ENCODE measurements around the gene NBPF3.
"Not testable (repeated sequence)": the region's sequence is repeated elsewhere in the genome, so short reads cannot be mapped to it uniquely, and the experiment has no call there.

The NBPF3 gene

GRCh38 chr1:21438646-21439312 is 1.2 kb upstream of the NBPF3 start:
- DNase-seq = not testable (repeated sequence)

DNA sequence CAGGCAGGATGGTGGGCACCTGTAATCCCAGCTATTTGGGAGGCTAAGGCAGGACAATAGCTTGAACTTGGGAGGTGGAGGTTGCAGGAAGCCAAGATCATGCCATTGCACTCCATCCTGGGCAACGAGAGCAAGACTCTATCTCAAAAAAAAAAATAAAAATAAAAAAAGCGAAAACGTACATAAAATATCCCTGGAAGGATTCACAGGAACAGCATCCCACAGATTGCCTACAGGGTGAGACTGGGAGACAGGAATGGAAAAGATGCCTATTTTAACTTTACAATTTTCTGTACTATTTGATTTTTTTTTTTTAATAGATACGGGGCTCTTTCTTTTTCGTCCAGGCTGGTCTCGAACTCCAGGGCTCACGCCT is 604 bp upstream of the NBPF3 start:
- no peak for DNase-seq

GRCh38 chr1:21440630-21441125 is 741 bp downstream of the NBPF3 start:
- peak in 3 of 6 experiments; percentile 13 to 19 (median 13) for DNase-seq

DNA sequence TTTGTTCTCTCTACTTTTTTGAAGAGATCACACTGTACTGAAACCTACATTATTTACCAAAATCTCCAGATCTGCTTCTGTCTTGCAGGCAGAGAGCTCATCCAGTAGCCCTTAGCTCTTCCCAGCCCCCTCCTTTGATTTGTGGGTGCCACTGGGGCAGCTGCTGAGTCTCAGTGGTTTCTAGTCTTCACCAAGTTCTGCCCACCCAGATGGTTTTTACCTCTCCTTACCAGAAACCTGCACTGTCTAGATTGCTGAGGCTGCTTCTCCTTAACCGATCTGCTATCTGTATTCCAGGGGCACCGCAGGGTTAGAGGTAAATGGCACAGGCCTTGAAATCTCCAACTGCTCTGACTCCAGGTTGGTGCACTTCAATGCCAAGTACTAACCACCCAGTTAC is 6.7 kb downstream of the NBPF3 start:
- not testable (repeated sequence) for DNase-seq

DNA sequence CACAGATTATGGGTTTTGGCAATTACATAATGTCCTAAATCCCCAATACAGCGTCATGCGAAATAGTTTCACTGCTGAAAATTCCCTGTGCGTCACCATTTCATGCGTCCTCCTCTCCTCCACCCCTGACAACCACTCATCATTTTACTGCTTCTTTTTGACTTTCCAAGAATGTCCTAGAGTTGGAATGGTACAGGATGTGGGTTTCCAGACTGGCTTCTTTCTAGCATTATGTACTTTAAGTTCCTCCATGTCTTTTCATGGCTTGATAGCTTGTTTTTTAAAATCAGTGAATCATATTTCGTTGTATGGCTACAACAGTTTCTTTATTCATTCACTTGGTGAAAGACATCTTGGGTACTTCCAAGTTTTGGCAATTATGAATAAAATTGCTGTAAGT is 7.4 kb downstream of the NBPF3 start:
- no peak for DNase-seq

GRCh38 chr1:21449906-21450305 is 10.0 kb downstream of the NBPF3 start:
- DNase-seq = no peak

GRCh38 chr1:21451212-21451611 is 11.3 kb downstream of the NBPF3 start:
- no peak for DNase-seq

GRCh38 chr1:21451981-21452411 is 12.1 kb downstream of the NBPF3 start:
- DNase-seq = no peak

GRCh38 chr1:21453964-21454614 is 14.2 kb downstream of the NBPF3 start:
- not testable (repeated sequence) for DNase-seq

- not testable (repeated sequence) for DNase-seq
Observed at GRCh38 chr1:21454904-21455303, 15.0 kb downstream of the NBPF3 start.

GRCh38 chr1:21457654-21458053 is 17.7 kb downstream of the NBPF3 start:
- DNase-seq = no peak

DNA sequence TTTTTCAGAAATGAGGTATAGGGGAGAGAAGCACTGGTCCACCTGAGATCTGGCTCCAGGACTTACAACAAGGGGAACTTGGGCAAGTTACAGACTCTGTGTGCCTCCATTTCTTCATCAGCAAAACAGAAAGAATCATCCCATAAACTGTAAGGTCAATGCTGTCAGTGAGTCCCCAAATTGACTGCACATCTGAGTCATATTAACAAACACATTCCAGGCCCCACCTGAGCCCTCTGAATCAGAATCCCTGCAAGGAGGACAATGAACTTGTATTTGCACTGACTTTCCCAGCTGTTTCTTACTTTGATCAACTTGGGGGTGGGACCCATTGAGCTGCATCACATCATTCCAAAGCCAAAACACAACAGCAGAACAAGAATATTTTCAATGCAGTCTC is 25.2 kb downstream of the NBPF3 start:
- not testable (repeated sequence) for DNase-seq

- not testable (repeated sequence) for DNase-seq
Observed at GRCh38 chr1:21467946-21468345, 28.0 kb downstream of the NBPF3 start.

DNA sequence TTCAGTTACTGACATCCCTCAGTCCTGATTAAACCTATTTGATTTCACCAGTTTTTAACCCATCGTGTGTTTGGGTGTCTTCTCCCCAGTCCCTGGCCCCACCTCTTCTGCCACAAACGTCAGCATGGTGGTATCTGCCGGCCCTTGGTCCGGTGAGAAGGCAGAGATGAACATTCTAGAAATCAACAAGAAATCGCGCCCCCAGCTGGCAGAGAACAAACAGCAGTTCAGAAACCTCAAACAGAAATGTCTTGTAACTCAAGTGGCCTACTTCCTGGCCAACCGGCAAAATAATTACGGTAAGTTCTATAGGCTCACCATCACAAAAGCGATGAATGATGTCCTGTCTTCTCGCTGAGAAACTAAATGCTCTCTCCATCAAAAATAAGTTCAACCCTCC is 28.7 kb downstream of the NBPF3 start:
- no peak for DNase-seq

DNA sequence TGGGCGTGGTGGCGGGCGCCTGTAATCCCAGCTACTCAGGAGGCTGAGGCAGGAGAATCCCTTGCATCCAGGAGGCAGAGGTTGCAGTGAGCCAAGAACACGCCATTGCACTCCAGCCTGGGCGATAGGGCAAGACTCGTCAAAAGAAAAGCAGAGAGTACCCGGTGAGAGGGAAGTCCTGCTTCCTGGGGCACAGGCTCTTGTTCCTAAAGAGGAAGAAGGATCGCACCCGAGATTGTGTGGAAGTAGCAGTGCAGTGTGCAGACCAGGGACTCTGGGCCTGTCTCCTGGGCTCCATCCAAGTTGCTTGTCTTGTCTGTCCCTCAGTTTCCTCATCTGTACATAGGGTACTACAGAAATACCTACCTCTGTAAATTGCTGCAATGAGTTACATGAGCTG is 29.6 kb downstream of the NBPF3 start:
- no peak for DNase-seq

GRCh38 chr1:21472861-21473260 is 32.9 kb downstream of the NBPF3 start:
- no peak for DNase-seq

DNA sequence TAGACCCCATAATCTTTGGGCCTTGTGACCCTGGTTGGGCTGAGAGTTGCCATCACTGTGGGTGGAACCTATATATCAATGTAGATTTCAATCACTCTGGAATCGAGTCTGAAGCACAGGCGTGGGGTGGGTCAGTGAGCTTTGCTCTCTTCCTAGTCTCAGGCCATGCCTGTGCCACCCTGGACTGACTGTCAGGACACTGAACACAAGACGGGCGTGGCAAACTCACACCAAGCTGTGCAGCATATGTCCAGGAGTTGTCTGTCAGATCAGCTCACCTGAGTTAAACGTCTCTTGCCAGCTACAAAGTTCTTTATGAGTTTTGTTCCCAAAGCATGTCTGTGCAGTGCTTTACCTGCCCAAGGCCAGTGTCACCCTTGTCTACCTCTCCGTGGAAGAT is 38.4 kb downstream of the NBPF3 start:
- DNase-seq = no peak

DNA sequence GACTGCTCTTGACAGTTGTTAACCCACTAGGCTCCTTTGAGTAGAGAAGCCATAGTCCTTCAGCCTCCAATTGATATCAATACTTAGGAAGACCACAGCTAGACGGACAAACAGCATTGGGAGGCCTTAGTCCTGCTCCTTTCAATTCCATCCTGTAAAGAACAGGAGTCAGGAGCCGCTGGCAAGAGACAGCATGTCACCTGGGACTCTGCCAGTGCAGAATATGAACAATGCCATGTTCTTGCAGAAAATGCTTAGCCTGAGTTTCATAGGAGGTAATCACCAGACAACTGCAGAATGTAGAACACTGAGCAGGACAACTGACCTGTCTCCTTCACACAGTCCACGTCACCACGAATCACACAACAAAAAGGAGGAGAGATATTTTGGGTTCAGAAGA is 43.9 kb downstream of the NBPF3 start:
- not testable (repeated sequence) for DNase-seq

GRCh38 chr1:21489146-21489545 is 49.2 kb downstream of the NBPF3 start:
- DNase-seq = no peak

- DNase-seq = no peak
Observed at GRCh38 chr1:21490774-21491487, 51.0 kb downstream of the NBPF3 start.

DNA sequence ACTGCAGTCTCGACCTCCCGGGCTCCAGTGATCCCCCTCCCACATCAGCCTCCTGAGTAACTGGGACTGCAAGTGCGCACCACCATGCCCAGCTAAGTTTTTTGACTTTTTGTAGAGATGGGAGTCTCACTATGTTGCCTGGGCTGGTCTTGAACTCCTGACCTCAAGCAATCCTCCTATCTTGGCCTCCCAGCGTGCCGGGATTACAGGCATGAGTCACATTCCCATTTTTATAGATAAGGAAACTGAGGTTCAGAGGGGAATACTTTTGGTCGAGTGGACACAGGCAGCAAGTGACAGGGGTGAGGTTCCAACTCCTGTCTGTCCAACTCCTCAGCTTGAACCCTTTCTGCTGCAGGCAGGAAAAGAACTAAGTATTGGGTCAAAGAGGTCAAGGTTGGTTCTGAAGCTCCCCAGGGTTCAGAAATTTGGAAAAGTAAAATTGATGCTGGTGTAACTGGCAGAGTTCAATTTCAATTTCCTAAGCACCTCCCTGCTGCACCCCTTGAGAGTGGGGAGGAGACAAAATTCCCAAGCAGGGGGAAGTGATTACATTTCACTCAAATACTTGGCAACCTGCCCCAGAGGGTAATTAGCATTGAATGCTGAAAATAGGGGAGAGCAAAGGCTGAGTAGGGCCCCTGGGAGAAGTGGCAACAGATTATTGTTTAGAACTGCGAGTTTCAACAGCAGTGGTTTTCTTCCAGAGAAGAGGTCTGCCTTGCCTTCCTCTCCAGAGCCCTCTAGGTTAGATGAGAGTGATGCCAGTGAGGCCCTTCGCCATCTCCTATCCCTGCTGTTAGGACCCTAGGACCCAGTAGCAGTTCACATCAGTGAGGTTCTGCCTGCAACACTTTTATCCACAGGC is 51.8 kb downstream of the NBPF3 start:
- no peak for DNase-seq

GRCh38 chr1:21492356-21492625 is 52.4 kb downstream of the NBPF3 start:
- no peak for DNase-seq

DNA sequence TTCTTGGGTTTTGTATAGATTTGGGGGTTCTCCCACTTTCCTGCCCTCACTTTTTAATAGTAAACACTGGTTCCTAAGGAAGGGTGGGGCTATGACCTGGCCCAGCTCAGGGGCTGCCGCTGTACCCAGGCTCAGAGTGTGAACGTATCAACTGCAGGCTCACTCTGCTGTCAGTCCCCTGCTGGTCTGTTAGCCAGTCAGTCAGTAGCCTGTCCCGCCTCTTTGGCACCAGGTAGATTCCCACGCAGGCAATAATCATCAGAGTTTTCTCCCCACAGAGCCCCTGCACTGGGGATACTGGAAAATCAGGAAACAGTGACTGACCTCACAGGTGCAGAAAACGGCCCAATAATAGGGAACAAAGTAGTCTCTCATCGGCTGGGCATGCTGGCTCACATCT is 54.3 kb downstream of the NBPF3 start:
- DNase-seq = no peak
